SW 1271 (cell line): ENCODE results near the gene TEDC1.

Experiments used
- DNase-seq, 2 experiments: peaks; one replicate each; lab custom pipeline; 2025; lab: John Stamatoyannopoulos, UW

The TEDC1 gene, protein sequence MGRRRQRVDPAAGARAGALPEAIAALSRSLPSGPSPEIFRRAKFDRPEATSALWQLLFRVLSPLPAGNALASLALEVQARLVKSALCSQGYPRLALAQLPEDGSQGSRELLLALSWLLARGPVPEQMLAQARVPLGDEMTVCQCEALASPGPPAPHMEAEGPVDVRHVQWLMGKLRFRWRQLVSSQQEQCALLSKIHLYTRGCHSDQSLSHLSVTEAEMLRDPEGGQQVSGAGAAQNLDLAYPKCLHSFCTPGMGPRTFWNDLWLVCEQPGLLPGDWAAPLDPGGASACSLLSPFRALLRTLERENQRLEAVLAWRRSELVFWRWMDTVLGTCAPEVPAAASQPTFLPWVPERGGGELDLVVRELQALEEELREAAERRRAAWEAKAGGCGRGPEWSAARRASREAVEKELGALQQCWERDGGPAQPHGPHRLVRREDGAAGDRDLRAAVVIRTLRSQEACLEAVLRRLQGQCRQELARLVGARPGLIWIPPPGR

DNA sequence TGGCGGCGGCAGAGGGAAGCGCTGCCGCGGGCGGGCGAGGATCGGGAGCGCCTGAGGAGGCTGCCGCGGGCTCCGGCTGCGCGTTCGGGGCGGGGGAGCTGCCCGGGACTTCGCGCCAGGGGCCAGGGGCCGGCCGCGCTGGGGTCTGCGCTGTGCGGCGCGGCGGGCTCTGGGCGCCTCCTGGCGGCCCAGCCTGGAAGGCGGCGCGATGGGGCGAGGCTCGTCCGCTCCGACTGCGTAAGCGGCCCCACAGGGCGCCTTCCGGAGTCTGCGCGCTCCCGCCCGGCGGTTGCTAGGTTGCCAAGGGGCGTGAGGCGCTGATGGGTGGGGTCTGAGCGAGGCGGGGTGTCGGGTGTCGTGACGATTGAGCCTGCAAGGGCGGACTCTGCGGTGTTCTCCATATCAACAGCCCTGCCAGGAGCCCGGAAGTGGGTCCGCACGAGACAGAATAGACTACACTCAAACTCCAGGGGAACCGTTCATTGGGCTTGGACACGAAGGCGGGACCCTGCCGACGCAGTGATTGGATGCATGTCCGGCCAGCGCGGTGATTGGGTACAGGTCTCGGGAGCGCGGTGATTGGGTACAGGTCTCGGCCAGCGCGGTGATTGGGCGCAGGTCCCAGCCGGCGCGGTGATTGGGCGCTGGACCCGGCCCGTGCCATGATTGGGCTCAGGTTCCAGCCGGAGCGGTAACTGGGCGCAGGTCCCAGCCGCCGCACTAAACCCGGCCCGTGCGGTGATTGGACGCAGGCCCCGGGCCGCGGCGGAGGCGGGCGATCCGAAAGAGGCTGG lies at the start of gene TEDC1:
TSS of gene TEDC1 (plus strand) at position 675 of the 794 bp plus-strand sequence. CDS start 130 bp downstream, outside the sequence.
- DNase-seq: peak; percentile 99

DNA sequence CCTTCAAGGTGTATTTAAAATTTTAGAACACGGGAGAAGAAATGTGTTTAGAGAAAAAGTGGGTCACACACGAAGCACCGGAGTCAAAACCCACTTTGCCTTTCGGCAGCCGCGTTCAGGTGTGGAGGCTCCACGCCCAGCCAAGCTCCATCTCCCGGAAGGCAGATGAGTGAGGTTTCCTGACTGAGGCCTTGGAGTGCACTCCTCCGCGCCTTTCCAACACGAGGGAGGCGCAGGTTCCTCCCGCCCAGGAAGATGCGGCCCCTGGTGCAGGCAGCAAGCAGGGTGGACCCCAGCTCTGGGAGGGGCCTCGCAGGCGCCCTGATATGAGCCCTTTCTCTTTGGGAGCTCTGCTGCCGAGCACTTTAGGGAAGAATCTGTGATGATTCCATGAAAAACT lies 48.9 kb upstream of the TEDC1 start:
- no peak for DNase-seq

GRCh38 chr14:105442834-105443233 lies 48.2 kb upstream of the TEDC1 start:
- no peak for DNase-seq

DNA sequence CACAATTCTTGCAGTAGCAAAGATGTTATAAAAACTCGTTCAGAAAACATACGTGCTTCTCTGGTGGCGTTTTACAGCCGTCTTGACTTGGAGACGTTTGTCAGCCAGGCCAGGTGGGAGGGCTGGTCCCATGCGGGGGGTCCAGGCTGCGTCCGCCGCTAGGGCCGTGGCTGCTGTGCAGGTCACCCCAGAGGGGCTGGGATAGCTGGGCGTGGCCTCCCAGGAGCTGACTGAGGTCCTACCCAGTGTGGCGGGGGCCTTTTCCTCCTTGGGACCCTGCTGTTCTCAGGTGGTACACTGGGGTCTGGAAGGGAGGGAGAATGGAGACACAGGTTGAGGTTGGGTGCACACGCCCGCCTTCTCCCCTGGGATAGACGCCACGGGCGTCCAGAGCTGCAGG lies 46.2 kb upstream of the TEDC1 start:
- DNase-seq: no peak

GRCh38 chr14:105445290-105445689 lies 45.8 kb upstream of the TEDC1 start:
- no peak for DNase-seq

GRCh38 chr14:105445901-105446845 lies 44.9 kb upstream of the TEDC1 start:
- DNase-seq: no peak

DNA sequence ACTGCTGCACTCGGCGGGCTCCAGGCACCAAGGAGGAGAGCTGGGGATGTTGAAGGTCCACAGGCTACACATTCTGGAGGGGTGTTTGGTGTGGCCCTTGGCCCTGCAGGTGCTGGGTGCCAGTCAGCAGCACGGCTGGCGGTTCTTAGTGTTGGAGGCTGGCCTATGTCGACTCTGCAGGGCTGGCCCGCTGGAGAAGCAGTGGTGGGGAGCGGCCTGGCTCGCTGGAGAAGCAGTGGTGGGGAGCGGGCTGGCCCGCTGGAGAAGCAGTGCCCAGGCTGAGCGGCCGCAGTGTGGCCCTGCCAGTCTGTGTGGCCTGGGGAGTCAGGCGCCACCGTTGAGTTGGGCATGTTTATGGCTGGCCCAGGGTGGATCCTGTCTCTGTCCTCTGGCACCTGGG lies 44.1 kb upstream of the TEDC1 start:
- DNase-seq: no peak

GRCh38 chr14:105447651-105448640 lies 43.1 kb upstream of the TEDC1 start:
- DNase-seq: no peak

DNA sequence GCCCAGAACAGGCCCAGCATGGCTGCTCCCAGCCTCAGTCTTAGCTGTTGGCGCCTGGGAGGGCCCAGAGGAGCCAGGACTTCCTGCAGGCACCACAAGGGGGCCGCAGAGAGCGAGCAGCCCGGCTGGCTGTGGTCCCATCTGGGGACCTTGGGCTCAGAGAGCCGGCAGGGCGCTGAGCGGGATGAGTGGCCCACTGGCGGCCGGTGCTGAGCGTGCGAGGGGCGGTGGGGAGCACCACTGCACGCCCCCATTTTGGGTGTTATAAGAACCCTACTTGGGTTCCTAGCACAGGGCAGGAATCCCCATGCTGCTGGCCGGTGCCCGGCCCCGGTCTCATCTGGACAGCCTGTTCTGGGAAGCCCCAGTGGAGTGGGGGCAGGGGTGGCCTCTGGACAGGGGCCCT lies 42.3 kb upstream of the TEDC1 start:
- DNase-seq: no peak

- DNase-seq: no peak
Measured at GRCh38 chr14:105449276-105450122, 41.5 kb upstream of the TEDC1 start.

DNA sequence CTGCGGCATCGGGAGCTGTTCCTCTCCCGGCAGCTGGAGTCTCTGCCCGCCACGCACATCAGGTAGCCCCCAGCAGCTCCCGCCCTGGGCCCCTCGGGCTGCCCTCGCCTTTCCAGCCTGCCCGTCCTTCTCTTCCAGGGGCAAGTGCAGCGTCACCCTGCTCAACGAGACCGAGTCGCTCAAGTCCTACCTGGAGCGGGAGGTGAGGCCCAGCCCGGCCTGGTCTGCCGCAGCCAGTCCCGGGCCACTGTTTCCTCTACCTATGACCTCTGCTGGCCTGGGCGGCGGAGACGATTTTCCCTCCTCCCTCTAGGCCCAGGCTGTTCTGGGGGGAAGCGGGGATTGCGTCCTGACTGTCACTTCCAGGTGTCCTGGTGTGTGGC lies 40.9 kb upstream of the TEDC1 start:
- DNase-seq: no peak

DNA sequence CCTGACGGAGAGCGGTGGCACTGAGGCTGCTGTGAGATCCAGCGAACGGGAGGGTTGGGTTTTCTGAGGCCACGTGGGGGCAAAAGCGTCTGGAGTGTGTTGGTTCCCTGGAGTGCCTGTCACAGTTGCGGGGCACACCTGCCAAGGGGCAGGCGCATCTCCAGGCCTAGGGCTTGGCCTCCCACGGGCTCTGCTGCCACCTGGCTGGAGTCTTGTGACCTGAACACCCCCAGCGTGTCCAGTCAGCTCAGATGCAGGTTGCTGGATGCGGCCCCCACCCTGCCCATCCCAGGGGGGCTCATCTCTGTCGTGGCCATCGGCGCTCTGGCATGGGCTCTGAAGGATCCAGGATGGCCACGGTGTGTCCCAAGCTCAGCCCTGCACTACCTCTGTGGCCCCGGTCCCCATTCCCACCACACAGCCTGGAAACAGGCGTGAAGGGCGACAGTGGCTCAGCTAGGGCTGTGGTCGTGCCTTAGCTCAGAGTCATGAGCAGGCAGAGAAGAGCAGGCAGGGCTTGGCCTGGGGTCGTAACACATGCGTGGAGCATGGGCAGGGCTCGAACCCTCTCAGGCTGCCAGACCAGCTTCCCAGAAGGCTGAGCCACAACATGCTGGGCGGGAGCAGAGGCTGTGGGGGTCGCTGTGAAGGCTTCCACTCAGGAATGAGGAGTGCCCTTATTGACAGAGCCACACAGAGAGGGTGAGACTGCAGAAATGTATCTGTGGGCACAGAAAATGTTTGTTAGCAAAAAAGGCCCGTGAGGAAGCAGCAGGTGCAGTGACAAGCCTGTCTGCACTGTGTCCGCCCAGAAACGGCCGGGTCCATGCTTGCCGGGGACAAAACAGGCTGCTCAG lies 40.0 kb upstream of the TEDC1 start:
- no peak for DNase-seq

- no peak for DNase-seq
Measured at GRCh38 chr14:105452963-105453362, 38.1 kb upstream of the TEDC1 start.

DNA sequence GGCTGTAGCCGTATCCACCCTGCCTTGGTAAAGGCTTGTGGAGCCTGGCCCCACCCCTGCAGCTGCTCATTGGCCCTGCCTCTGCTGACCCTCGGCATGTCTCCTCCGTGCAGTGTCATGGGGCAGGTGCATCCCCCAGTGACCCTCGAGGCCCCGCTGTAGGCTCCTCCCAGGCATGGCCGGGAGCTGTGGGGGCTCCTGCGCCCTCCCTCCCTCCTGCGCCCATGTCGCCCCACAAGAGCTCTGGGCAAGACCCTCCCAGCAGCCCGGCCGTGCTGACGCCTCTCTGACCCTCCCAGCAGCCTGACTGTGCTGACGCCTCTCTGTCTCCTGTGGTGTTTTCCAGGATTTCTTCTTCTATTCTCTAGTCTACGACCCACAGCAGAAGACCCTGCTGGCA lies 37.2 kb upstream of the TEDC1 start:
- no peak for DNase-seq

GRCh38 chr14:105455086-105455640 lies 35.9 kb upstream of the TEDC1 start:
- no peak for DNase-seq

DNA sequence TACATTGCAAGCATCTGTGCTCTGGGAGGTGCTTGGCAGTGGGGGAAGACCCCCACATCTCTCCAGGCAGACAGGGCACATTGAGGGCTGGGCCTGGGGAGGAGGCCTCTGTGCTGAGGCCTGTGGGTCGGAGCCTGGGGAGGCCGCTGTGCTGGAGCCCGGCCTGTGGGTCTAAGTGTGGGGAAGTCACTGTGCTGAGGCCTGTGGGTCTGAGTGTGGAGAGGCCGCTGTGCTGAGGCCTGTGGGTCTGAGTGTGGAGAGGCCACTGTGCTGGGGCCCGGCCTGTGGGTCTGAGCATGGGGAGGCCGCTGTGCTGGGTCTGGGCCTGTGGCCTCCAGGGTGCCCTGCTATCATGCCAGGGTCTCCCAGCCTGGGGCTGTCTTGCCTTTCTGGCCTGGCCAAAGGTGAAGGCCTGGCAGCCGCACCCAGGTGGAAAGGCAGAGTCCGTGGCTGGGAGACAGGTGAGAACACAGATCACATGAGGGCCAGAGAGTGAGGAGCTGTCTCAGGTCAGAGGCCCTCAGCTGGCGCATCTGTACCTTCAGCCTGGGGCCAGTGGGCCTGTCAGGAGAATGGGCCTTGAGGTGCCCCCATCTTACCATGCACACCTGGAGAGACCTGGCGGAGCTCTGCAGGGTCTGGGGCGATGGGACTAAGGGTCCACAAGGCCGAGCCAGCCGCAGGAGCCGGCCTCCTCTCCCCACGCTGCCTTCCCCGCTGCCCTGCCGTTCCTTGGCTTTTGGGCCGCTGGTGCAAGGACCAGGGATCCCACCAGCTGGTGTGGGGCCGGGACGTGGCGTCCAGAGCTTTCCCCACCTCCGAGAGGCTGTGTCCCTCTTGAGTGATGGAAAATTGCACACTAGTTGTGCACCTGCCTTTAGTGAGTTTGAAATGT lies 35.0 kb upstream of the TEDC1 start:
- DNase-seq: no peak
